Endothelial cell of umbilical vein (primary cell): ENCODE data around the gene CHST8. TPM values are rescaled to one million over a fixed set of nuclear protein-coding genes. Genes with fewer than 3 reads are reported as not detected.

Source experiments
- BruUV-seq: library from RNA; stranded (reverse); fragments of 400-500 nt; replicated peaks from 2 replicates; lab custom pipeline; 2021; lab: Mats Ljungman, UMichigan
- CTCF ChIA-PET: fragments of 300-600, 350-600 bp; sonication (Branson Sonifier 250); formaldehyde crosslinking; loops from one replicate; lab custom pipeline; 2021; ENCODE audit warnings: antibody characterized with exemption, inconsistent platforms; lab: Charles Lee
- POLR2A ChIA-PET: fragments of 300-600, 350-600 bp; sonication (Branson Sonifier 250); formaldehyde crosslinking; loops from one replicate; lab custom pipeline; 2021; ENCODE audit warnings: antibody characterized with exemption, inconsistent platforms; lab: Charles Lee
- DNase-seq: peaks from one replicate; pipeline ENCODE4 v3.0.0-alpha.2; 2011; ENCODE audit warnings: low read depth, low spot score
- FAIRE-seq: peaks from 2 replicates; lab custom pipeline; 2011; peaks lifted over from hg19 to GRCh38; lab: Jason Lieb, UNC
- H2AFZ ChIP-seq: 2 replicates; pipeline ENCODE4 v1.6.0; 2012; ENCODE audit warnings: low read depth, low read length, control low read depth, inconsistent platforms
- H3K27ac ChIP-seq: 2 replicates; pipeline ENCODE4 v1.5.1; 2011; ENCODE audit warnings: low read depth, mild to moderate bottlenecking, control low read depth, low read length, moderate library complexity; ENCODE audit not compliant: insufficient read depth
- H3K27me3 ChIP-seq, 2 experiments: 2 replicates each; pipeline versions ENCODE4 v1.6.0 to v1.6.1; 2011; ENCODE audit warnings: low read length in 2 of 2, mixed read lengths in 1 of 2; ENCODE audit not compliant: control insufficient read depth in 2 of 2, insufficient read depth in 2 of 2
- H3K36me3 ChIP-seq, 2 experiments: 2 replicates in 1 of 2; 3 replicates in 1 of 2; pipeline ENCODE4 v1.5.1; 2011; ENCODE audit warnings: low read length in 2 of 2, mild to moderate bottlenecking in 1 of 2, moderate library complexity in 1 of 2; ENCODE audit not compliant: control insufficient read depth in 2 of 2, insufficient read depth in 2 of 2; ENCODE audit errors: extremely low read depth in 1 of 2
- H3K4me1 ChIP-seq: 3 replicates; pipeline ENCODE4 v1.5.1; 2011; ENCODE audit warnings: mild to moderate bottlenecking, low read length; ENCODE audit not compliant: control insufficient read depth, insufficient read depth; ENCODE audit errors: extremely low read depth
- H3K4me2 ChIP-seq: 2 replicates; pipeline ENCODE4 v1.6.1; 2011; ENCODE audit warnings: low read length, control low read depth, mixed read lengths; ENCODE audit not compliant: insufficient read depth
- H3K4me3 ChIP-seq, 3 experiments: fragments of 200-600 bp in 1 of 3; sonication (generic), shearing (Covaris generic) in 1 of 3; replicated peaks in 1 of 3; 2 replicates each; pipeline ENCODE4 v1.5.1; 2011 to 2016; ENCODE audit warnings: control low read depth in 3 of 3, low read length in 3 of 3, mild to moderate bottlenecking in 2 of 3, inconsistent platforms in 1 of 3, low read depth in 1 of 3, moderate library complexity in 1 of 3; ENCODE audit not compliant: insufficient read depth in 1 of 3
- H3K79me2 ChIP-seq: 2 replicates; pipeline ENCODE4 v1.6.0; 2012; ENCODE audit warnings: low read length, inconsistent platforms; ENCODE audit not compliant: control insufficient read depth, insufficient read depth
- H3K9ac ChIP-seq: replicated peaks from 2 replicates; pipeline ENCODE3; 2011; ENCODE audit warnings: low read length, control low read depth; ENCODE audit not compliant: insufficient read depth; ENCODE audit errors: extremely low read depth
- H3K9me1 ChIP-seq: replicated peaks from 3 replicates; pipeline ENCODE4 v1.6.0; 2011; ENCODE audit warnings: mild to moderate bottlenecking, low read length; ENCODE audit not compliant: control insufficient read depth, insufficient read depth; ENCODE audit errors: extremely low read depth
- H3K9me3 ChIP-seq: replicated peaks from 2 replicates; pipeline ENCODE4 v1.5.1; 2012; ENCODE audit warnings: low read length, inconsistent platforms; ENCODE audit not compliant: control insufficient read depth, insufficient read depth
- H4K20me1 ChIP-seq: replicated peaks from 2 replicates; pipeline ENCODE3; 2011; ENCODE audit warnings: mild to moderate bottlenecking, low read length; ENCODE audit not compliant: control insufficient read depth, insufficient read depth; ENCODE audit errors: extremely low read depth
- EZH2 ChIP-seq: IDR thresholded peaks from 2 replicates; pipeline ENCODE4 v1.6.1; 2012; ENCODE audit warnings: borderline replicate concordance, low read depth, mild to moderate bottlenecking, moderate library complexity, low read length, inconsistent platforms; ENCODE audit not compliant: severe bottlenecking
- FOS ChIP-seq: IDR thresholded peaks from 2 replicates; pipeline ENCODE4 v1.6.1; 2011; ENCODE audit warnings: mild to moderate bottlenecking, low read length, moderate library complexity, borderline replicate concordance; ENCODE audit not compliant: insufficient read depth
- GATA2 ChIP-seq: IDR thresholded peaks from 2 replicates; pipeline ENCODE4 v1.7.0; 2011; ENCODE audit warnings: low read depth, mild to moderate bottlenecking, moderate library complexity, mixed read lengths, low read length; ENCODE audit not compliant: insufficient read length, insufficient read depth
- JUN ChIP-seq: IDR thresholded peaks from 2 replicates; pipeline ENCODE4 v1.6.1; 2011; ENCODE audit warnings: borderline replicate concordance, low read depth; ENCODE audit not compliant: insufficient read length, insufficient read depth
- MYC ChIP-seq: IDR thresholded peaks from one replicate; pipeline ENCODE4 v1.6.1; 2011; ENCODE audit warnings: mild to moderate bottlenecking, low read depth, low read length
- POLR2A ChIP-seq: IDR thresholded peaks from 2 replicates; pipeline ENCODE4 v1.6.1; 2012; ENCODE audit warnings: low read depth, mild to moderate bottlenecking, control low read depth, low read length
- POLR2AphosphoS5 ChIP-seq: IDR thresholded peaks from 2 replicates; pipeline ENCODE4 v1.6.1; 2012; ENCODE audit warnings: low read depth, mild to moderate bottlenecking, control low read depth, low read length, moderate library complexity; ENCODE audit not compliant: insufficient read depth
- dilution Hi-C: fragments of 300-500 bp; cut with MboI; formaldehyde crosslinking; loops from one replicate; pipeline ENCODE4 v1.15.0; 2019; ENCODE audit warnings: low sequenced_read_pairs; ENCODE audit not compliant: extremely low pct_ligation_motif_present
- intact Hi-C: fragments of 100-400 bp; cut with micrococcal nuclease; formaldehyde crosslinking; loops from one replicate; pipeline ENCODE4 v1.10.0; 2022
- polyA plus RNA-seq, 4 experiments: library from polyadenylated mRNA; depleted of rRNA in 3 of 4; stranded (reverse) in 3 of 4; unstranded in 1 of 4; fragments of >200 nt; gene quantifications; 2 replicates each; pipeline versions ENCODE4 v1.2.1 to v1.2.3, GENCODE V29; 2011 to 2012; ENCODE audit warnings: missing spikeins in 1 of 4
- total RNA-seq: library from RNA; stranded (reverse); gene quantifications from 2 replicates; pipeline ENCODE4 v1.2.3, GENCODE V29; 2021
- TF ChIP-seq, protein P1 (sequence below): IDR thresholded peaks from 2 replicates; pipeline ENCODE4 v1.6.1; 2011; ENCODE audit not compliant: insufficient read depth, insufficient read length
- TF ChIP-seq, protein P2 (sequence below), 2 donors: IDR thresholded peaks; 1 replicate in 1 of 2; 2 replicates in 1 of 2; pipeline ENCODE4 v1.5.1; 2011; ENCODE audit warnings: low read length in 2 of 2, mild to moderate bottlenecking in 2 of 2, moderate library complexity in 2 of 2, control low read depth in 1 of 2, inconsistent platforms in 1 of 2, low read depth in 1 of 2; ENCODE audit not compliant: insufficient read depth in 1 of 2; ENCODE audit errors: extremely low read depth in 1 of 2

CHST8 gene
- total and polyA plus RNA-seq, 2 donors (not counting 3 experiments of a cell fraction or from before 2014, with no cell fraction given) = not detected

- Histone ChIP-seq H3K27me3 (no peaks in the 10 kb centered on the region), H3K36me3 (no peaks in the 10 kb centered on the region), H3K9me3 (no peaks in the 10 kb centered on the region), H3K4me3 (no peak overlapping the region), H3K27ac (no peak overlapping the region), H2AFZ (no peak overlapping the region), H3K79me2 (no peaks in the 10 kb centered on the region), H3K4me2 (no peak overlapping the region), H3K4me1 (no peaks in the 10 kb centered on the region), H3K9ac (no peak overlapping the region), H4K20me1 (no peaks in the 10 kb centered on the region), H3K9me1 (no peaks in the 10 kb centered on the region)
- ChIA-PET POLR2A (no interaction called here), CTCF (no interaction called here)
- TF ChIP-seq, protein P1, sequence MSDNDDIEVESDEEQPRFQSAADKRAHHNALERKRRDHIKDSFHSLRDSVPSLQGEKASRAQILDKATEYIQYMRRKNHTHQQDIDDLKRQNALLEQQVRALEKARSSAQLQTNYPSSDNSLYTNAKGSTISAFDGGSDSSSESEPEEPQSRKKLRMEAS = no peak
- no peak for TF ChIP-seq FOS
- TF ChIP-seq POLR2A = no peak
- TF ChIP-seq GATA2 = no peak
- TF ChIP-seq POLR2AphosphoS5 = no peak
- TF ChIP-seq EZH2 = no peak
- TF ChIP-seq, protein P2, sequence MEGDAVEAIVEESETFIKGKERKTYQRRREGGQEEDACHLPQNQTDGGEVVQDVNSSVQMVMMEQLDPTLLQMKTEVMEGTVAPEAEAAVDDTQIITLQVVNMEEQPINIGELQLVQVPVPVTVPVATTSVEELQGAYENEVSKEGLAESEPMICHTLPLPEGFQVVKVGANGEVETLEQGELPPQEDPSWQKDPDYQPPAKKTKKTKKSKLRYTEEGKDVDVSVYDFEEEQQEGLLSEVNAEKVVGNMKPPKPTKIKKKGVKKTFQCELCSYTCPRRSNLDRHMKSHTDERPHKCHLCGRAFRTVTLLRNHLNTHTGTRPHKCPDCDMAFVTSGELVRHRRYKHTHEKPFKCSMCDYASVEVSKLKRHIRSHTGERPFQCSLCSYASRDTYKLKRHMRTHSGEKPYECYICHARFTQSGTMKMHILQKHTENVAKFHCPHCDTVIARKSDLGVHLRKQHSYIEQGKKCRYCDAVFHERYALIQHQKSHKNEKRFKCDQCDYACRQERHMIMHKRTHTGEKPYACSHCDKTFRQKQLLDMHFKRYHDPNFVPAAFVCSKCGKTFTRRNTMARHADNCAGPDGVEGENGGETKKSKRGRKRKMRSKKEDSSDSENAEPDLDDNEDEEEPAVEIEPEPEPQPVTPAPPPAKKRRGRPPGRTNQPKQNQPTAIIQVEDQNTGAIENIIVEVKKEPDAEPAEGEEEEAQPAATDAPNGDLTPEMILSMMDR (IDR thresholded peaks at IDR 0.05; ENCODE audit: extremely low read depth in 1 of 2, insufficient read depth in 1 of 2, low read depth in 1 of 2, low read length in 2 of 2) = no peak
- no peak for TF ChIP-seq JUN
- no peak for TF ChIP-seq MYC
- FAIRE-seq (no peak), DNase-seq (no peak)
- dilution Hi-C loops (no loop called here), intact Hi-C loops (no loop called here)
- no TSS peak for BruUV-seq
Observed at GRCh38 chr19:33644284-33644836, 22.6 kb downstream of the CHST8 start.
